ENCODE measurements around the gene PELI2. TPM values are rescaled to one million over a fixed set of nuclear protein-coding genes. Genes with fewer than 3 reads are reported as not detected.

The PELI2 gene
- total and polyA plus RNA-seq, 2 experiments from 2014 or later = 8.0 to 24.5 TPM

GRCh38 chr14:56221382-56222128 is 103.3 kb downstream of the PELI2 start (continued):
- no peak for TF ChIP-seq ZNF462 (CRISPR knock-in tag; IDR thresholded peaks at IDR 0.05)
- TF ChIP-seq NANOG (IDR thresholded peaks at IDR 0.05; ENCODE audit: borderline replicate concordance) = no peak
- TF ChIP-seq ZNF331 (CRISPR knock-in tag; IDR thresholded peaks at IDR 0.05; ENCODE audit: low read depth) = no peak
- no peak for TF ChIP-seq STAT1 (IDR thresholded peaks at IDR 0.05; ENCODE audit: unreplicated experiment)
- no peak for TF ChIP-seq CTCF (conservative IDR thresholded peaks at IDR 0.05; ENCODE audit: low read depth in 2 of 2)
- no peak for TF ChIP-seq CREB1 (CRISPR knock-in tag; IDR thresholded peaks at IDR 0.05; ENCODE audit: low read depth)

- peaks cover 24% of the 10 kb centered on the region for H3K36me3 Mint-ChIP-seq (ENCODE audit: low read depth)
- Histone ChIP-seq H3K36me3 (ENCODE audit: insufficient read depth) (no peaks in the 10 kb centered on the region; the same call in 1 of the 2 replicates), H3K4me1 (ENCODE audit: insufficient read depth) (no peaks in the 10 kb centered on the region), H3K4me2 (no peak overlapping the region), H3F3A (replicated peaks; ENCODE audit: low read depth) (no peaks in the 10 kb centered on the region), H2AFZ (no peak overlapping the region), H3K4me3 (no peak overlapping the region), H3K27ac (ENCODE audit: low read depth) (no peak overlapping the region), H4K20me1 (replicated peaks; ENCODE audit: insufficient read depth) (no peaks in the 10 kb centered on the region; the same call in 1 of the 2 replicates), H3K9me2 (ENCODE audit: insufficient read depth) (no peaks in the 10 kb centered on the region), H3K27me3 (ENCODE audit: insufficient read depth) (no peaks in the 10 kb centered on the region), H3K79me2 (replicated peaks; ENCODE audit: insufficient read depth) (no peaks in the 10 kb centered on the region)
- H3K27ac Mint-ChIP-seq = no peak overlapping the region
- H3K27me3 Mint-ChIP-seq (ENCODE audit: insufficient read depth, low read depth, poor library complexity) = peaks cover 3% of the 10 kb centered on the region
- H3K4me1 Mint-ChIP-seq = peaks cover 9% of the 10 kb centered on the region
- peaks cover 21% of the 10 kb centered on the region for H3K9me3 Mint-ChIP-seq
- ATAC-seq (no peak), DNase-seq (ENCODE audit: low spot score) (no peak)
- H3K4me3 Mint-ChIP-seq = no peak overlapping the region
- TF ChIP-seq REST (IDR thresholded peaks at IDR 0.05; ENCODE audit: unreplicated experiment) = no peak
- TF ChIP-seq EZH2 (IDR thresholded peaks at IDR 0.05; ENCODE audit: low read depth, unreplicated experiment) = no peak
- TF ChIP-seq ZNF331 (CRISPR knock-in tag; IDR thresholded peaks at IDR 0.05; ENCODE audit: low read depth) = no peak
- TF ChIP-seq EZH2phosphoT487 (IDR thresholded peaks at IDR 0.05; ENCODE audit: unreplicated experiment) = no peak
- TF ChIP-seq JUNB (IDR thresholded peaks at IDR 0.05; ENCODE audit: unreplicated experiment) = no peak
- TF ChIP-seq NANOG (IDR thresholded peaks at IDR 0.05; ENCODE audit: borderline replicate concordance) = no peak
- no peak for TF ChIP-seq STAT1 (IDR thresholded peaks at IDR 0.05; ENCODE audit: unreplicated experiment)
- no peak for TF ChIP-seq CREB1 (CRISPR knock-in tag; IDR thresholded peaks at IDR 0.05; ENCODE audit: low read depth)
Measured at GRCh38 chr14:56224229-56224628, 106.0 kb downstream of the PELI2 start.

Measured in GM23338 (cell line).